Nucleus accumbens (tissue), 56 donors: Measurements from ENCODE around the gene SCN8A.
"Not testable (repeated sequence)": the region's sequence is repeated elsewhere in the genome, so short reads cannot be mapped to it uniquely, and the experiment has no call there.

Experiments
- DNase-seq, 56 donors: peaks; one replicate each; lab custom pipeline; 2025; lab: John Stamatoyannopoulos, UW

SCN8A gene

GRCh38 chr12:51755251-51755650, 164.2 kb downstream of the SCN8A start:
- no peak for DNase-seq

GRCh38 chr12:51759175-51759574, 168.1 kb downstream of the SCN8A start:
- no peak for DNase-seq

GRCh38 chr12:51759695-51760094, 168.7 kb downstream of the SCN8A start:
- no peak for DNase-seq

- DNase-seq: no peak
Measured at GRCh38 chr12:51760231-51760630, 169.2 kb downstream of the SCN8A start.

GRCh38 chr12:51763743-51764142, 172.7 kb downstream of the SCN8A start:
- no peak for DNase-seq

- DNase-seq: no peak
Measured at GRCh38 chr12:51766067-51766676, 175.1 kb downstream of the SCN8A start.

GRCh38 chr12:51771008-51771407, 180.0 kb downstream of the SCN8A start:
- no peak for DNase-seq

GRCh38 chr12:51773145-51773869, 182.3 kb downstream of the SCN8A start:
- DNase-seq: no peak

GRCh38 chr12:51774933-51775332, 183.9 kb downstream of the SCN8A start:
- DNase-seq: no peak

GRCh38 chr12:51777457-51777856, 186.4 kb downstream of the SCN8A start:
- no peak for DNase-seq

GRCh38 chr12:51777973-51778372, 186.9 kb downstream of the SCN8A start:
- DNase-seq: no peak

GRCh38 chr12:51779876-51780275, 188.8 kb downstream of the SCN8A start:
- DNase-seq: no peak

- DNase-seq: no peak
Measured at GRCh38 chr12:51784688-51785087, 193.7 kb downstream of the SCN8A start.

GRCh38 chr12:51785906-51786305, 194.9 kb downstream of the SCN8A start:
- no peak for DNase-seq

GRCh38 chr12:51788876-51789275, 197.8 kb downstream of the SCN8A start:
- no peak for DNase-seq

- no peak for DNase-seq
Measured at GRCh38 chr12:51792417-51792816, 201.4 kb downstream of the SCN8A start.

- DNase-seq: no peak
Measured at GRCh38 chr12:51793201-51793600, 202.2 kb downstream of the SCN8A start.

GRCh38 chr12:51797301-51797700, 206.3 kb downstream of the SCN8A start:
- no peak for DNase-seq

- not testable (repeated sequence) for DNase-seq
Measured at GRCh38 chr12:51798051-51798450, 207.0 kb downstream of the SCN8A start.

- DNase-seq: no peak
Measured at GRCh38 chr12:51798501-51798900, 207.5 kb downstream of the SCN8A start.

- peak in 1 of 56 donors; percentile 27 for DNase-seq
Measured at GRCh38 chr12:51801027-51801426, 210.0 kb downstream of the SCN8A start.

- DNase-seq: no peak
Measured at GRCh38 chr12:51806896-51807295, 215.9 kb downstream of the SCN8A start.
